OCI-LY7 (cell line): ENCODE results near the gene NR5A1. TPM values are rescaled to one million over a fixed set of nuclear protein-coding genes. Genes with fewer than 3 reads are reported as not detected.

Experiments used
- BruUV-seq: library from RNA; stranded (reverse); fragments of 400-500 nt; replicated peaks from 2 replicates; lab custom pipeline; 2021; lab: Mats Ljungman, UMichigan
- CTCF ChIA-PET: fragments of 300-600 bp; sonication (Branson Sonifier 250); formaldehyde crosslinking; loops from one replicate; lab custom pipeline; 2022; ENCODE audit warnings: antibody characterized with exemption; ENCODE audit not compliant: unreplicated experiment; lab: Charles Lee
- POLR2A ChIA-PET: fragments of 300-600 bp; sonication (Branson Sonifier 250); formaldehyde crosslinking; loops from one replicate; lab custom pipeline; 2022; ENCODE audit warnings: antibody characterized with exemption; lab: Charles Lee
- DNase-seq: peaks from one replicate; pipeline ENCODE4 v3.0.0-alpha.2; 2015; ENCODE audit warnings: low spot score
- H2AFZ ChIP-seq: fragments of 200-600 bp; sonication (generic), shearing (Covaris generic); 2 replicates; pipeline ENCODE4 v1.6.1; 2014; ENCODE audit warnings: mild to moderate bottlenecking, antibody characterized with exemption, low read length, moderate library complexity
- H3K27ac ChIP-seq: fragments of 200-600 bp; sonication (generic); 2 replicates; pipeline ENCODE4 v1.5.1; 2014; ENCODE audit warnings: mixed run types, low read depth, mild to moderate bottlenecking, moderate library complexity, low read length, inconsistent platforms; ENCODE audit not compliant: poor library complexity, severe bottlenecking
- H3K36me3 ChIP-seq: fragments of 200-600 bp; sonication (generic); 2 replicates; pipeline ENCODE4 v1.6.1; 2014; ENCODE audit warnings: mild to moderate bottlenecking, antibody characterized with exemption, low read length, moderate library complexity, mixed read lengths; ENCODE audit not compliant: insufficient read depth
- H3K4me1 ChIP-seq: fragments of 200-600 bp; sonication (generic); 2 replicates; pipeline ENCODE4 v1.5.1; 2014; ENCODE audit warnings: mild to moderate bottlenecking, low read length; ENCODE audit not compliant: insufficient read depth, poor library complexity, severe bottlenecking
- H3K4me2 ChIP-seq: fragments of 200-600 bp; sonication (generic); 2 replicates; pipeline ENCODE4 v1.6.1; 2014; ENCODE audit warnings: mild to moderate bottlenecking, low read length
- H3K4me3 ChIP-seq: fragments of 200-600 bp; sonication (generic); 2 replicates; pipeline ENCODE4 v1.5.1; 2014; ENCODE audit warnings: mild to moderate bottlenecking, low read depth, low read length; ENCODE audit not compliant: poor library complexity, severe bottlenecking
- H3K79me2 ChIP-seq: fragments of 200-600 bp; sonication (generic); 2 replicates; pipeline ENCODE4 v1.6.1; 2016; ENCODE audit warnings: low read depth, mild to moderate bottlenecking, low read length, moderate library complexity, mixed read lengths; ENCODE audit not compliant: insufficient read depth
- H3K9me2 ChIP-seq: fragments of 200-600 bp; sonication (generic); 2 replicates; pipeline ENCODE4 v1.6.1; 2016; ENCODE audit warnings: mild to moderate bottlenecking, low read length, mixed read lengths; ENCODE audit not compliant: insufficient read depth
- H3K9me3 ChIP-seq: fragments of 200-600 bp; sonication (generic); 2 replicates; pipeline ENCODE4 v1.6.1; 2014; ENCODE audit warnings: mild to moderate bottlenecking, mixed run types, low read length, mixed read lengths
- H4K20me1 ChIP-seq: fragments of 200-600 bp; sonication (generic); 2 replicates; pipeline ENCODE4 v1.6.1; 2014; ENCODE audit warnings: mild to moderate bottlenecking, antibody characterized with exemption, low read length, moderate library complexity, mixed read lengths; ENCODE audit not compliant: insufficient read depth
- EZH2phosphoT487 ChIP-seq: fragments of 200-600 bp; sonication (generic); IDR thresholded peaks from 2 replicates; pipeline ENCODE4 v1.6.1; 2018; ENCODE audit warnings: low read depth, borderline replicate concordance, mild to moderate bottlenecking, mixed run types, antibody characterized with exemption, low read length, moderate library complexity, mixed read lengths
- intact Hi-C: fragments of 100-400 bp; cut with micrococcal nuclease; formaldehyde crosslinking; loops from one replicate; pipeline ENCODE4 v1.10.0; 2022; ENCODE audit not compliant: unreplicated experiment
- total RNA-seq, 2 experiments: library from RNA; depleted of rRNA in 1 of 2; stranded (reverse); fragments of >200 nt in 1 of 2; shearing (Covaris generic) in 1 of 2; gene quantifications; 2 replicates each; pipeline ENCODE4 v1.2.3, GENCODE V29; 2014 to 2022
- TF ChIP-seq, protein P1 (sequence below): fragments of 200-600 bp; sonication (generic); conservative IDR thresholded peaks from 2 replicates; pipeline ENCODE4 v1.5.1; 2014; ENCODE audit warnings: mild to moderate bottlenecking, antibody characterized with exemption, low read length, moderate library complexity, mixed read lengths

Gene NR5A1
- total RNA-seq, 2 experiments from 2014 or later: not detected

DNA sequence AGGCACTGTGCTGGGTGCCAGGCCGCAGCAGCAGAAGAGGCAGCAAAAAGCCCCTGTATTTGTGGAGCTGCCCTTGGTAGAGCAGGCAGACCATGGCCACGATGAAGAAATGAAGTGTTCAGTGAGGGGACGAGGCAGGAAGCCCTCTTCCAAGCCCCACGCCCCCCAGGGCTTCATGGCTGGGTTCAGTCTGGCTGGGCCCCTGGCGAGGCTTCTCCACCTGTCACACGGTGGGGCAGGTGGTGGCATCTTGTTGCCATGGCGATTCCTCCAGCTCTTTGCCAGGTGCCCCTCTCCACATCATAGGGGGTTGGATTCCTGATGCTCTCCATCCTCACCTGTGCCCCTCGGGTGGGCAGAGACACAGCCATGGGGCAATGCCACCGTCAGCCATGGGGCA lies 35.4 kb downstream of the NR5A1 start:
- Histone ChIP-seq H3K9me2 (no peaks in the 10 kb centered on the region), H2AFZ (no peak overlapping the region), H3K4me1 (peaks cover 9% of the 10 kb centered on the region), H4K20me1 (no peaks in the 10 kb centered on the region), H3K27ac (no peak overlapping the region), H3K4me2 (no peak overlapping the region), H3K79me2 (no peaks in the 10 kb centered on the region), H3K36me3 (no peaks in the 10 kb centered on the region), H3K9me3 (no peaks in the 10 kb centered on the region), H3K4me3 (no peak overlapping the region)
- no TSS peak for BruUV-seq
- POLR2A ChIA-PET: no interaction called here
- DNase-seq: no peak
- TF ChIP-seq, protein P1, sequence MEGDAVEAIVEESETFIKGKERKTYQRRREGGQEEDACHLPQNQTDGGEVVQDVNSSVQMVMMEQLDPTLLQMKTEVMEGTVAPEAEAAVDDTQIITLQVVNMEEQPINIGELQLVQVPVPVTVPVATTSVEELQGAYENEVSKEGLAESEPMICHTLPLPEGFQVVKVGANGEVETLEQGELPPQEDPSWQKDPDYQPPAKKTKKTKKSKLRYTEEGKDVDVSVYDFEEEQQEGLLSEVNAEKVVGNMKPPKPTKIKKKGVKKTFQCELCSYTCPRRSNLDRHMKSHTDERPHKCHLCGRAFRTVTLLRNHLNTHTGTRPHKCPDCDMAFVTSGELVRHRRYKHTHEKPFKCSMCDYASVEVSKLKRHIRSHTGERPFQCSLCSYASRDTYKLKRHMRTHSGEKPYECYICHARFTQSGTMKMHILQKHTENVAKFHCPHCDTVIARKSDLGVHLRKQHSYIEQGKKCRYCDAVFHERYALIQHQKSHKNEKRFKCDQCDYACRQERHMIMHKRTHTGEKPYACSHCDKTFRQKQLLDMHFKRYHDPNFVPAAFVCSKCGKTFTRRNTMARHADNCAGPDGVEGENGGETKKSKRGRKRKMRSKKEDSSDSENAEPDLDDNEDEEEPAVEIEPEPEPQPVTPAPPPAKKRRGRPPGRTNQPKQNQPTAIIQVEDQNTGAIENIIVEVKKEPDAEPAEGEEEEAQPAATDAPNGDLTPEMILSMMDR: no peak
- TF ChIP-seq EZH2phosphoT487: no peak
- CTCF ChIA-PET: no interaction called here
- intact Hi-C loops: no loop called here

DNA sequence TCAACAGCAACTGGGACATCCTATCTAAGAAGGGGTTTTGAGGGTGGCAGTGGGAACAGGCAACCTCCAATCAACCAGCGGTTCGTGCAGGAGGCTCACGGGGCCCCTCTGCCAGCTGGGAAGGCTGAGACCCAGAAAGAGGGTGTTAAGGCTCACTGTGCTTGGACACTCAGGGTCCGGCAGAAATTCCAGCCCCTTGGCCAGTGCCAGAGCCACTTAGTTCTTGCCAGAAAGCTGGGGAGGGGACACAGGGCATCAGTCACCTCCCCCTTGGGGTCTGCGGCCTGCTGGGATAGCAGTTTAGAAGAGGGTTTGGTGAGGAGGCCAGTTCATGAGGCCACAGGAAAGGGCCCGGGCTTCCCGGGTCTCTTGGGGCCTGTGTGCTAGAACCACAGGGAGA lies 36.5 kb downstream of the NR5A1 start:
- ChIA-PET CTCF (no interaction called here), POLR2A (interaction anchor here (0.6 kb wide), 1 partner anchor 14 kb away, joined by 3 read pairs; no protein-coding TSS in a partner anchor)

DNA sequence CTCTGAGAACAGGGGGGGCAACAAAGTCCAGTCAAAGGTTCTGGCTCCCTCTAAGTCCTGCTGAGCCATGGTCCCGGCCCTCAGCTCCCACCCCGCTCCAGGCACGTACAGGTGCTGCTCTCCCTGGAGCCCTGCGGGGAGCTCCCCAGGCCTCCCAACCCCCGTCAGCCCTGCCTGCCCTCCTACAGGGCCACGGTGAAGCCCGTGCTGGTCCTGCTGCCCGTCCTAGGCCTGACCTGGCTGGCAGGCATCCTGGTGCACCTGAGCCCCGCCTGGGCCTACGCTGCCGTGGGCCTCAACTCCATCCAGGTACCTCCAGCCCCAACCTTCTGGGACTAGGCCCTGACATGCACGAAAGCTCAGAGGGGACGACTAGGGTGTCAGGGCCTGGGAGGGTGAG lies 36.9 kb downstream of the NR5A1 start:
- POLR2A ChIA-PET: interaction anchor here (0.6 kb wide), 1 partner anchor 14 kb away, joined by 3 read pairs; no protein-coding TSS in a partner anchor
- Histone ChIP-seq H3K4me1 (no peaks in the 10 kb centered on the region), H4K20me1 (no peaks in the 10 kb centered on the region), H3K9me3 (no peaks in the 10 kb centered on the region), H3K36me3 (no peaks in the 10 kb centered on the region), H3K4me3 (no peak overlapping the region), H3K4me2 (no peak overlapping the region), H3K9me2 (no peaks in the 10 kb centered on the region), H2AFZ (no peak overlapping the region), H3K27ac (no peak overlapping the region), H3K79me2 (no peaks in the 10 kb centered on the region)
- TF ChIP-seq, protein P1: no peak
- TF ChIP-seq EZH2phosphoT487: no peak
- intact Hi-C loops: no loop called here
- no peak for DNase-seq
- CTCF ChIA-PET: no interaction called here
- BruUV-seq: no TSS peak

More for the DNA sequence above, 36.5 kb downstream of the NR5A1 start:
- peaks cover under 1% of the 10 kb centered on the region for H3K4me1 ChIP-seq
- no peak overlapping the region for H2AFZ ChIP-seq
- no peaks in the 10 kb centered on the region for H4K20me1 ChIP-seq
- BruUV-seq: no TSS peak
- no peaks in the 10 kb centered on the region for H3K9me3 ChIP-seq
- no peak overlapping the region for H3K4me3 ChIP-seq
- H3K4me2 ChIP-seq: no peak overlapping the region
- H3K79me2 ChIP-seq: no peaks in the 10 kb centered on the region
- DNase-seq: no peak
- no peaks in the 10 kb centered on the region for H3K9me2 ChIP-seq
- no peak for TF ChIP-seq EZH2phosphoT487
- TF ChIP-seq, protein P1: no peak
- H3K27ac ChIP-seq: no peak overlapping the region
- H3K36me3 ChIP-seq: no peaks in the 10 kb centered on the region
- intact Hi-C loops: no loop called here
